ENCODE data around the gene ASB16. TPM values are rescaled to one million over a fixed set of nuclear protein-coding genes. Genes with fewer than 3 reads are reported as not detected.
"Not testable (repeated sequence)": the region's sequence is repeated elsewhere in the genome, so short reads cannot be mapped to it uniquely, and the experiment has no call there.

Gene ASB16
- polyA plus RNA-seq, 3 donors = 2.2 to 3.9 (median 2.6) TPM

- DNase-seq (ENCODE audit: extremely low read depth in 1 of 11, low read depth in 9 of 11, low spot score in 4 of 11) = no peak
These were observed 25.4 kb upstream of the ASB16 start for GRCh38 chr17:44144966-44145739.

- no peak for DNase-seq (ENCODE audit: extremely low read depth in 1 of 11, low read depth in 9 of 11, low spot score in 4 of 11)
These were observed 23.8 kb upstream of the ASB16 start for GRCh38 chr17:44146375-44147346.

GRCh38 chr17:44147812-44148211, 22.7 kb upstream of the ASB16 start:
- no peak for DNase-seq (ENCODE audit: extremely low read depth in 1 of 11, low read depth in 9 of 11, low spot score in 4 of 11)

GRCh38 chr17:44149066-44149465, 21.4 kb upstream of the ASB16 start:
- DNase-seq (ENCODE audit: extremely low read depth in 1 of 11, low read depth in 9 of 11, low spot score in 4 of 11) = not testable (repeated sequence)

GRCh38 chr17:44149750-44150329, 20.7 kb upstream of the ASB16 start:
- no peak for DNase-seq (ENCODE audit: extremely low read depth in 1 of 11, low read depth in 9 of 11, low spot score in 4 of 11)

GRCh38 chr17:44152875-44153274, 17.6 kb upstream of the ASB16 start:
- DNase-seq (ENCODE audit: extremely low read depth in 1 of 11, low read depth in 9 of 11, low spot score in 4 of 11) = no peak

GRCh38 chr17:44155488-44155887, 15.0 kb upstream of the ASB16 start:
- no peak for DNase-seq (ENCODE audit: extremely low read depth in 1 of 11, low read depth in 9 of 11, low spot score in 4 of 11)

- DNase-seq (ENCODE audit: extremely low read depth in 1 of 11, low read depth in 9 of 11, low spot score in 4 of 11) = no peak
These were observed 10.8 kb upstream of the ASB16 start for GRCh38 chr17:44159519-44160210.

- no peak for DNase-seq (ENCODE audit: extremely low read depth in 1 of 11, low read depth in 9 of 11, low spot score in 4 of 11)
These were observed 6.0 kb upstream of the ASB16 start for GRCh38 chr17:44164476-44164875.

GRCh38 chr17:44167181-44167861, 3.2 kb upstream of the ASB16 start:
- DNase-seq (ENCODE audit: extremely low read depth in 1 of 11, low read depth in 9 of 11, low spot score in 4 of 11) = no peak

GRCh38 chr17:44170135-44170498, 387 bp upstream of the ASB16 start:
- DNase-seq (ENCODE audit: extremely low read depth in 1 of 11, low read depth in 9 of 11, low spot score in 4 of 11) = no peak

GRCh38 chr17:44171931-44172455, 1.5 kb downstream of the ASB16 start:
- no peak for DNase-seq (ENCODE audit: extremely low read depth in 1 of 11, low read depth in 9 of 11, low spot score in 4 of 11)

GRCh38 chr17:44174427-44174826, 3.9 kb downstream of the ASB16 start:
- DNase-seq (ENCODE audit: extremely low read depth in 1 of 11, low read depth in 9 of 11, low spot score in 4 of 11) = no peak

- no peak for DNase-seq (ENCODE audit: extremely low read depth in 1 of 11, low read depth in 9 of 11, low spot score in 4 of 11)
These were observed 5.8 kb downstream of the ASB16 start for GRCh38 chr17:44176257-44176656.

GRCh38 chr17:44176671-44177501, 6.4 kb downstream of the ASB16 start:
- DNase-seq (ENCODE audit: extremely low read depth in 1 of 11, low read depth in 9 of 11, low spot score in 4 of 11) = no peak

- no peak for DNase-seq (ENCODE audit: extremely low read depth in 1 of 11, low read depth in 9 of 11, low spot score in 4 of 11)
These were observed 7.1 kb downstream of the ASB16 start for GRCh38 chr17:44177640-44178039.

- DNase-seq (ENCODE audit: extremely low read depth in 1 of 11, low read depth in 9 of 11, low spot score in 4 of 11) = no peak
These were observed 7.6 kb downstream of the ASB16 start for GRCh38 chr17:44178133-44178532.

- no peak for DNase-seq (ENCODE audit: extremely low read depth in 1 of 11, low read depth in 9 of 11, low spot score in 4 of 11)
These were observed 12.5 kb downstream of the ASB16 start for GRCh38 chr17:44183024-44183423.

Measured in renal cortex interstitium (tissue), 11 donors.